ENCODE data around the gene PRELID2.

The PRELID2 gene

DNA sequence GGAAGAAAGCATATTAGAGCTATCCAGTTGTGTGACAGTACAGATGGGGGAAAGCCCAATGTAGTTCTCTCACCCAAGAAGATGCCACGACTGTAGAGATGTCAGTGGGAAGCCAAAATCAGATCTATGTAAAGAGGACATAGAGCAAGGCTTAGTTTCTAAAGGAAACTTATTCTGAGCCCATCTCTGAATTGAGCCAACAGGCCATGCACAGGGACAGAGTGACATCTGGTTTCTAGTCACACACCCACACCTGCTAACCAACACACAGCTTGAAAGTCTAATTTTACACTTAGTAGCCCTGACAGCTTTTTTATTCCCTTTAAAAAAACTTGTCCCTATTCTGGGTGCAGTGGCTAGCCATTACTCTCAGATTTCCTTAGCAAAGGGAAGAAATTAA, 22.3 kb downstream of the PRELID2 start:
- H3K36me3 ChIP-seq (ENCODE audit: control insufficient read depth, insufficient read depth, low read length) = no peaks in the 10 kb centered on the region
- no peaks in the 10 kb centered on the region; the same call in 1 of the 2 replicates for H3K27me3 ChIP-seq (replicated peaks; ENCODE audit: control insufficient read depth, insufficient read depth, low read length)
- no peak overlapping the region for H3K4me3 ChIP-seq (replicated peaks; ENCODE audit: low read depth, low read length)
- no peak for DNase-seq (ENCODE audit: extremely low read depth, insufficient read length)
- TF ChIP-seq, protein P1, sequence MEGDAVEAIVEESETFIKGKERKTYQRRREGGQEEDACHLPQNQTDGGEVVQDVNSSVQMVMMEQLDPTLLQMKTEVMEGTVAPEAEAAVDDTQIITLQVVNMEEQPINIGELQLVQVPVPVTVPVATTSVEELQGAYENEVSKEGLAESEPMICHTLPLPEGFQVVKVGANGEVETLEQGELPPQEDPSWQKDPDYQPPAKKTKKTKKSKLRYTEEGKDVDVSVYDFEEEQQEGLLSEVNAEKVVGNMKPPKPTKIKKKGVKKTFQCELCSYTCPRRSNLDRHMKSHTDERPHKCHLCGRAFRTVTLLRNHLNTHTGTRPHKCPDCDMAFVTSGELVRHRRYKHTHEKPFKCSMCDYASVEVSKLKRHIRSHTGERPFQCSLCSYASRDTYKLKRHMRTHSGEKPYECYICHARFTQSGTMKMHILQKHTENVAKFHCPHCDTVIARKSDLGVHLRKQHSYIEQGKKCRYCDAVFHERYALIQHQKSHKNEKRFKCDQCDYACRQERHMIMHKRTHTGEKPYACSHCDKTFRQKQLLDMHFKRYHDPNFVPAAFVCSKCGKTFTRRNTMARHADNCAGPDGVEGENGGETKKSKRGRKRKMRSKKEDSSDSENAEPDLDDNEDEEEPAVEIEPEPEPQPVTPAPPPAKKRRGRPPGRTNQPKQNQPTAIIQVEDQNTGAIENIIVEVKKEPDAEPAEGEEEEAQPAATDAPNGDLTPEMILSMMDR (IDR thresholded peaks at IDR 0.05; ENCODE audit: insufficient read depth, low read length, poor library complexity, severe bottlenecking) = no peak

DNA sequence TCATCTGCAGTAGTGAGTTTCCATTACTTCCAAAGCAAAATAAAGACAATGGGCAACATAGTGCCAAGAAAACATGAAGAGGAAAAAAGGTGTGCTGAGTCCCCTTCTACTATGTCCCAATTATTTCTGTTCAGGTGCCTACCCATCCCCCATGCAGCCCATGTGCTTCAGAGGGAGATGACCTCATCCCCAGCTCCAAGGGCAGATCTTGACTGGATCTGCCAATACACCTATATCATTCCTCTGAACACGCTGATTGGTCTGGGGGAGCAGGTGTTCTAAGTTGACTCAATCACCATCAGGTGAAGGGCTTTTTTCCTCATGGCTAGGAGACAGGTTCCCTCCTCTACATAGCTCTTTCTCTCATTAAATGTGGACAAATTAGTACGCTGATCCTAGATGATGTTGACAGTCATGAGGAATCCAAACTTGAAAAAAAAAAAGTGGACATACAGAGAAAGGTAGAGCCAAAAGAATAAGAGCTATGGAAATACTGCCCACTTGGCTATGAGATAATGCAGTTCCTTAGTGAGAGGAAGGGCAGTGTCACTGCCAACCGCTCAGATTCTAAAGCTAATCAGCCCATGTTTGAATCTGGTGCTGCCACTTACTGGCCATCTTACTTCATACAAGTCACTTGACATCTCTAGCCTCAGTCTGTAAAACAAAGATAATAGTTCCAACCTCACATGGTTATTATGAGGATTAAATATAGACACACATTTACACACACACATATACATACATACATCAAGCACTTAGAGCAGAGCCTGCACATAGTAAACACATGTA, 23.1 kb downstream of the PRELID2 start:
- TF ChIP-seq, protein P1 (IDR thresholded peaks at IDR 0.05; ENCODE audit: insufficient read depth, low read length, poor library complexity, severe bottlenecking) = no peak
- Histone ChIP-seq H3K36me3 (ENCODE audit: control insufficient read depth, insufficient read depth, low read length) (no peaks in the 10 kb centered on the region), H3K4me3 (replicated peaks; ENCODE audit: low read depth, low read length) (no peak overlapping the region), H3K27me3 (replicated peaks; ENCODE audit: control insufficient read depth, insufficient read depth, low read length) (no peaks in the 10 kb centered on the region; the same call in 1 of the 2 replicates)
- no peak for DNase-seq (ENCODE audit: extremely low read depth, insufficient read length)

DNA sequence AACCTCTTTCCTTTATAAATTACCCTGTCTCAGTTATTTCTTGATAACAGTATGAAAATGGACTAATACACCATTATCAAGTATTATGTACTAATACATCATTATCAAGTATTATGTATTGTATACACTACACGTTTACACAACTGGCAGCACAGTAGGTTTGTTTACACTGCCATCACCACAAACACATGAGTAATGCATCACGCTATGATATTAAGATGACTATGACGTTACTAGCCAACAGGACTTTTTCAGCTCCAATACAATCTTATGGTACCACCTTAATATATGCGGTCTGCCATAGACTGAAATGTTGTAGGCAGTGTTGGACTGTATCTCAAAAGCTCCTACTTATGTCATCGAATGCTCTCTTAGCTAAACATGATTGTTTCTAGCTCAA, 28.2 kb downstream of the PRELID2 start:
- TF ChIP-seq, protein P1 (IDR thresholded peaks at IDR 0.05; ENCODE audit: insufficient read depth, low read length, poor library complexity, severe bottlenecking) = no peak
- DNase-seq (ENCODE audit: extremely low read depth, insufficient read length) = no peak
- no peaks in the 10 kb centered on the region for H3K36me3 ChIP-seq (ENCODE audit: control insufficient read depth, insufficient read depth, low read length)
- no peak overlapping the region for H3K4me3 ChIP-seq (replicated peaks; ENCODE audit: low read depth, low read length)
- H3K27me3 ChIP-seq (replicated peaks; ENCODE audit: control insufficient read depth, insufficient read depth, low read length) = no peaks in the 10 kb centered on the region; the same call in 1 of the 2 replicates

DNA sequence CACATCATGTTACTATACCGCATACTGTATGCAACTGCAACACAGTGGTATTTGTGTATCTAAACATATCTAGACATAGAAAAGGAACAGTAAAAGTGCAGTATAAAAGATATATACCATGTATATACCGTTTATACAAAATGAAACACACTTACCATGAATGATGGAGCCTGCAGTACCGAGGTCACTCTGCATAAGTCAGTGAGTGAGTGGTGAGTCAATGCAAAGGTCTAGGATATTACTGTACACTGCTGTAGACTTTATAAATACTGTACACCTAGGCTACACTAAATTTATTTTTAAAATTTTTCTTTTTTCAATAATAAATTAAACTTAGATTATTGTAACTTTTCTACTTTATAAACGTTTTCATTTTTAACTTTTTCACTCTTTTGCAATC, 29.3 kb downstream of the PRELID2 start:
- Histone ChIP-seq H3K4me3 (replicated peaks; ENCODE audit: low read depth, low read length) (no peak overlapping the region), H3K36me3 (ENCODE audit: control insufficient read depth, insufficient read depth, low read length) (no peaks in the 10 kb centered on the region), H3K27me3 (replicated peaks; ENCODE audit: control insufficient read depth, insufficient read depth, low read length) (no peaks in the 10 kb centered on the region; the same call in 1 of the 2 replicates)
- TF ChIP-seq, protein P1 (IDR thresholded peaks at IDR 0.05; ENCODE audit: insufficient read depth, low read length, poor library complexity, severe bottlenecking) = no peak
- DNase-seq (ENCODE audit: extremely low read depth, insufficient read length) = no peak

DNA sequence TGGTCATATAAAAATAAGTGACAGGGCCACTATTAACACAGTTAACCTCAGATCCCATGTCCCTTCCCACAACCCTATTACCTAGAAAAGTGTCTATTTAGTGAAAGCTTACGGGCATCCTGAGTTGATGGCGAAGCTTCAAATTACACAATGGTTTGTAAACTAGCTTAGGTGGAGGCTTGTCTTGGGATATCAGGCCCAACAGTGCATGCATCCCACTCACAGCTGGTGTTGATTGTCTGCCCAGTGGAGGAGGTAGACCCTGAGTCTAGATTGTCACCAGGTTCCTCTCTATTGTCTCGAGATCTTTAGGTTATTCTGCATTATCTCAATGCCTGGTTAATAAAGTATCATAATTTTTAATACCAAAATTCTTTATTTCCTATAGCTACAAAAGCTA, 30.4 kb downstream of the PRELID2 start:
- DNase-seq (ENCODE audit: extremely low read depth, insufficient read length) = no peak
- no peaks in the 10 kb centered on the region; the same call in 1 of the 2 replicates for H3K27me3 ChIP-seq (replicated peaks; ENCODE audit: control insufficient read depth, insufficient read depth, low read length)
- TF ChIP-seq, protein P1 (IDR thresholded peaks at IDR 0.05; ENCODE audit: insufficient read depth, low read length, poor library complexity, severe bottlenecking) = no peak
- no peaks in the 10 kb centered on the region for H3K36me3 ChIP-seq (ENCODE audit: control insufficient read depth, insufficient read depth, low read length)
- no peak overlapping the region for H3K4me3 ChIP-seq (replicated peaks; ENCODE audit: low read depth, low read length)
